ENCODE measurements around the gene KRTAP10-8.

DNA sequence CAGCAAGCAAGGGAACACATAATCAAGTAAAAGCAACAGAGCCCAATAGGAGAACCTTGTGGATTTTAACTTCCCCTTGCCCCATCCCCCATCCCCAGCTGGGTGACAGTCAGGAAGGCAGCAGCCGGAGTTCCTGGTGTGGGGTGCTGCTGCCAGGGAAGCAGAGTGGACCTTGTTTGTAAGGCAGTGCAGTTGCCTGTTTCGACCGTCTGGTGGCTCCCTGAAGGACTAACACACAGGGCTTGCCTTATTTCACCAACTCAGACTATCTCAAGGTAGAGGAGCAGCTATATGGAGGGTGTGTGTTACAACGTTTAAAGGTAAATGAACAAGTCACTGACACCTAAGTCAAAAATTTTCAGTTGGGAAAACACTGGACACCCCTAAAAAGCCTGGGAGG lies 6.6 kb downstream of the KRTAP10-8 start:
- TF ChIP-seq, protein P1, sequence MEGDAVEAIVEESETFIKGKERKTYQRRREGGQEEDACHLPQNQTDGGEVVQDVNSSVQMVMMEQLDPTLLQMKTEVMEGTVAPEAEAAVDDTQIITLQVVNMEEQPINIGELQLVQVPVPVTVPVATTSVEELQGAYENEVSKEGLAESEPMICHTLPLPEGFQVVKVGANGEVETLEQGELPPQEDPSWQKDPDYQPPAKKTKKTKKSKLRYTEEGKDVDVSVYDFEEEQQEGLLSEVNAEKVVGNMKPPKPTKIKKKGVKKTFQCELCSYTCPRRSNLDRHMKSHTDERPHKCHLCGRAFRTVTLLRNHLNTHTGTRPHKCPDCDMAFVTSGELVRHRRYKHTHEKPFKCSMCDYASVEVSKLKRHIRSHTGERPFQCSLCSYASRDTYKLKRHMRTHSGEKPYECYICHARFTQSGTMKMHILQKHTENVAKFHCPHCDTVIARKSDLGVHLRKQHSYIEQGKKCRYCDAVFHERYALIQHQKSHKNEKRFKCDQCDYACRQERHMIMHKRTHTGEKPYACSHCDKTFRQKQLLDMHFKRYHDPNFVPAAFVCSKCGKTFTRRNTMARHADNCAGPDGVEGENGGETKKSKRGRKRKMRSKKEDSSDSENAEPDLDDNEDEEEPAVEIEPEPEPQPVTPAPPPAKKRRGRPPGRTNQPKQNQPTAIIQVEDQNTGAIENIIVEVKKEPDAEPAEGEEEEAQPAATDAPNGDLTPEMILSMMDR (conservative IDR thresholded peaks at IDR 0.05; ENCODE audit: low read depth, low read length) = no peak
- TF ChIP-seq POLR2A (IDR thresholded peaks at IDR 0.05; ENCODE audit: low read depth, low read length) (no peak), BHLHE40 (IDR thresholded peaks at IDR 0.05; ENCODE audit: low read depth, low read length) (no peak), MAZ (IDR thresholded peaks at IDR 0.05; ENCODE audit: borderline replicate concordance, low read depth, low read length) (no peak), CHD1 (IDR thresholded peaks at IDR 0.05; ENCODE audit: low read depth, low read length) (no peak)

Data from IMR-90 (cell line).